K562 (cell line): ENCODE measurements around the gene MARCHF9. TPM values are rescaled to one million over a fixed set of nuclear protein-coding genes. Genes with fewer than 3 reads are reported as not detected.
A peak's percentile ranks its signal among the peaks of the same experiment; 100 is the strongest.

Source experiments
- CREB3L1 ChIP-seq: fragments of 450-650 bp; IDR thresholded peaks from 2 replicates; pipeline ENCODE4 v1.6.1; 2014; ENCODE audit warnings: low read depth, mild to moderate bottlenecking, moderate library complexity, borderline replicate concordance
- CUX1 ChIP-seq: fragments of 200-800 bp; sonication (Bioruptor generic); IDR thresholded peaks from 2 replicates; pipeline ENCODE4 v1.6.1; 2016; ENCODE audit warnings: missing genetic modification characterization, missing compliant biosample characterization
- EGR1 ChIP-seq: fragments of 450-650 bp; conservative IDR thresholded peaks from 2 replicates; pipeline ENCODE4 v1.6.1; 2017; ENCODE audit warnings: mild to moderate bottlenecking
- ELF2 ChIP-seq: fragments of 250-450 bp; sonication (Bioruptor Pico); IDR thresholded peaks from 2 replicates; pipeline ENCODE4 v1.5.0; 2021; ENCODE audit warnings: mild to moderate bottlenecking
- FOXP4 ChIP-seq: sonication (generic); formaldehyde crosslinking; IDR thresholded peaks from 2 replicates; pipeline ENCODE4 v1.8.0; 2022; ENCODE audit warnings: mild to moderate bottlenecking, missing genetic modification reagents, borderline replicate concordance
- HBP1 ChIP-seq: fragments of 450-650 bp; formaldehyde crosslinking; IDR thresholded peaks from 2 replicates; pipeline ENCODE4 v1.4.0; 2022; ENCODE audit warnings: missing genetic modification characterization
- HMG20B ChIP-seq: fragments of 250-450 bp; sonication (Bioruptor Pico); IDR thresholded peaks from 2 replicates; pipeline ENCODE4 v1.5.0; 2021; ENCODE audit warnings: mild to moderate bottlenecking
- NFRKB ChIP-seq: fragments of 450-650 bp; IDR thresholded peaks from 2 replicates; pipeline ENCODE4 v1.6.1; 2016; ENCODE audit warnings: low read depth
- PRDM10 ChIP-seq: fragments of 450-650 bp; IDR thresholded peaks from 2 replicates; pipeline ENCODE4 v1.6.1; 2018; ENCODE audit not compliant: partially characterized antibody
- TEAD4 ChIP-seq, 2 experiments: sonication (generic) in 1 of 2; formaldehyde crosslinking in 1 of 2; IDR thresholded peaks; 2 replicates each; pipeline versions ENCODE4 v1.6.1 to v1.8.0; 2012 to 2022; ENCODE audit warnings: borderline replicate concordance in 1 of 2, inconsistent platforms in 1 of 2, low read length in 1 of 2, mild to moderate bottlenecking in 1 of 2, missing genetic modification reagents in 1 of 2
- ZEB2 ChIP-seq: fragments of 450-650 bp; IDR thresholded peaks from 2 replicates; pipeline ENCODE4 v1.6.1; 2016
- ZFPM2 ChIP-seq: fragments of 250-450 bp; sonication (Bioruptor Pico); IDR thresholded peaks from 2 replicates; pipeline ENCODE4 v1.5.1; 2022; ENCODE audit warnings: mild to moderate bottlenecking
- ZKSCAN3 ChIP-seq: fragments of 250-450 bp; sonication (Bioruptor Pico); IDR thresholded peaks from 2 replicates; pipeline ENCODE4 v1.4.0; 2020
- ZNF124 ChIP-seq: sonication (generic); formaldehyde crosslinking; IDR thresholded peaks from 2 replicates; pipeline ENCODE4 v1.8.1; 2022; ENCODE audit warnings: missing genetic modification reagents
- ZNF77 ChIP-seq: fragments of 250-450 bp; sonication (Bioruptor Pico); IDR thresholded peaks from 2 replicates; pipeline ENCODE4 v1.5.0; 2020
- polyA plus RNA-seq, 8 experiments: library from polyadenylated mRNA; depleted of rRNA in 4 of 8; stranded (reverse) in 5 of 8; unstranded in 3 of 8; fragments of >200 nt; fragmentation: Nextera tagmentation in 2 of 8; fragmentation: Illumina TruSeq in 1 of 8; extraction: Ambion mirVana in 2 of 8; extraction: Trizol in 1 of 8; gene quantifications; 2 replicates each; pipeline versions ENCODE4 v1.2.1 to v1.2.3, GENCODE V29; 2011 to 2014; ENCODE audit warnings: inconsistent platforms in 1 of 8, missing spikeins in 1 of 8
- total RNA-seq, 7 experiments: library from RNA; depleted of rRNA in 6 of 7; stranded (reverse); fragments of >200 nt in 6 of 7; fragmentation: Illumina TruSeq in 2 of 7; extraction: Trizol in 2 of 7; gene quantifications; 2 replicates each; pipeline versions ENCODE4 v1.2.1 to v1.2.3, GENCODE V29; 2011 to 2021; ENCODE audit warnings: low replicate concordance in 1 of 7

Gene MARCHF9
- total and polyA plus RNA-seq, 9 of the 15 experiments (the other 6 are each of a cell fraction or from before 2014, with no cell fraction given): 0.80 to 12.4 (median 6.2) TPM

- no peak for TF ChIP-seq CREB3L1
- TF ChIP-seq CUX1: 0 out of 2 replicates have a peak, but pooled peaks have one; percentile 44
- no peak for TF ChIP-seq HBP1
- no peak for TF ChIP-seq ZNF124 (CRISPR knock-in tag)
- no peak for TF ChIP-seq EGR1
- no peak for TF ChIP-seq TEAD4 (IDR thresholded peaks at IDR 0.05; ENCODE audit: low read length)
- no peak for TF ChIP-seq TEAD4 (CRISPR knock-in tag; IDR thresholded peaks at IDR 0.05; ENCODE audit: borderline replicate concordance)
- TF ChIP-seq ZEB2: no peak
- TF ChIP-seq NFRKB: no peak
- TF ChIP-seq PRDM10: peak; percentile 69
- TF ChIP-seq HMG20B (CRISPR knock-in tag): no peak
- no peak for TF ChIP-seq ZFPM2 (CRISPR knock-in tag)
- TF ChIP-seq ELF2 (CRISPR knock-in tag): no peak
- TF ChIP-seq FOXP4 (CRISPR knock-in tag): no peak
- no peak for TF ChIP-seq ZKSCAN3 (CRISPR knock-in tag)
- TF ChIP-seq ZNF77 (CRISPR knock-in tag): no peak
Observed at GRCh38 chr12:57752668-57753000, 2.3 kb upstream of the MARCHF9 start (continued).
